ENCODE measurements around the gene DOK6.

DNA sequence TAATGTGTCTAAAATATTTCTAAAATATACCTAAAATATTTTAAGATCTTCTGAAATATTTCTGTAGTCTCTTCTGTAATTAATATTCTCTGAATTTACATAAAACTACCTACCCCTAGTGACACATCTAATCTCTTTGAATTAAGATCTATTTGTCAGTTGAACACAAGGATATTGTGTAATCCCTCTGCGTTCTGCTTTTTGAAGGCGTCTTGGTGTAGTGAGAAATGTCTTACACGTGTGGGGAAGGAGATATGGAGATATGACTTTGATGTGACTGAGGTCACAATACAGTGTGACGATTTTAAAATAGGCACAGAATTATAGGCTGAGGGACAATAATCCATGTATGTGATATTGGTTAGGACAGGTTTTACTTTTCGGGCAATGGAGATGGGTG is 79.8 kb downstream of the DOK6 start:
- TF ChIP-seq, protein P1, sequence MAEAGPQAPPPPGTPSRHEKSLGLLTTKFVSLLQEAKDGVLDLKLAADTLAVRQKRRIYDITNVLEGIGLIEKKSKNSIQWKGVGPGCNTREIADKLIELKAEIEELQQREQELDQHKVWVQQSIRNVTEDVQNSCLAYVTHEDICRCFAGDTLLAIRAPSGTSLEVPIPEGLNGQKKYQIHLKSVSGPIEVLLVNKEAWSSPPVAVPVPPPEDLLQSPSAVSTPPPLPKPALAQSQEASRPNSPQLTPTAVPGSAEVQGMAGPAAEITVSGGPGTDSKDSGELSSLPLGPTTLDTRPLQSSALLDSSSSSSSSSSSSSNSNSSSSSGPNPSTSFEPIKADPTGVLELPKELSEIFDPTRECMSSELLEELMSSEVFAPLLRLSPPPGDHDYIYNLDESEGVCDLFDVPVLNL (IDR thresholded peaks at IDR 0.05; ENCODE audit: low read depth, low read length): no peak
- TF ChIP-seq ZNF274 (IDR thresholded peaks at IDR 0.05; ENCODE audit: insufficient read depth, insufficient read length): no peak
- TF ChIP-seq YBX1 (IDR thresholded peaks at IDR 0.05): no peak
- TF ChIP-seq, protein P2, sequence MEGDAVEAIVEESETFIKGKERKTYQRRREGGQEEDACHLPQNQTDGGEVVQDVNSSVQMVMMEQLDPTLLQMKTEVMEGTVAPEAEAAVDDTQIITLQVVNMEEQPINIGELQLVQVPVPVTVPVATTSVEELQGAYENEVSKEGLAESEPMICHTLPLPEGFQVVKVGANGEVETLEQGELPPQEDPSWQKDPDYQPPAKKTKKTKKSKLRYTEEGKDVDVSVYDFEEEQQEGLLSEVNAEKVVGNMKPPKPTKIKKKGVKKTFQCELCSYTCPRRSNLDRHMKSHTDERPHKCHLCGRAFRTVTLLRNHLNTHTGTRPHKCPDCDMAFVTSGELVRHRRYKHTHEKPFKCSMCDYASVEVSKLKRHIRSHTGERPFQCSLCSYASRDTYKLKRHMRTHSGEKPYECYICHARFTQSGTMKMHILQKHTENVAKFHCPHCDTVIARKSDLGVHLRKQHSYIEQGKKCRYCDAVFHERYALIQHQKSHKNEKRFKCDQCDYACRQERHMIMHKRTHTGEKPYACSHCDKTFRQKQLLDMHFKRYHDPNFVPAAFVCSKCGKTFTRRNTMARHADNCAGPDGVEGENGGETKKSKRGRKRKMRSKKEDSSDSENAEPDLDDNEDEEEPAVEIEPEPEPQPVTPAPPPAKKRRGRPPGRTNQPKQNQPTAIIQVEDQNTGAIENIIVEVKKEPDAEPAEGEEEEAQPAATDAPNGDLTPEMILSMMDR (IDR thresholded peaks at IDR 0.05 in 2 of 3, conservative IDR thresholded peaks at IDR 0.05 in 1 of 3; ENCODE audit: control insufficient read depth in 2 of 3, extremely low read depth in 1 of 3, insufficient read depth in 1 of 3, low read depth in 3 of 3, low read length in 3 of 3): no peak
